ENCODE results near the gene ZNF804A.

- TF ChIP-seq MXI1 (IDR thresholded peaks at IDR 0.05; ENCODE audit: borderline replicate concordance, low read depth, low read length) = no peak
- TF ChIP-seq CTCF (conservative IDR thresholded peaks at IDR 0.05; ENCODE audit: low read depth, low read length) = no peak
- no peak for TF ChIP-seq NFE2L2 (IDR thresholded peaks at IDR 0.05; ENCODE audit: low read depth, low read length)
- TF ChIP-seq RAD21 (IDR thresholded peaks at IDR 0.05; ENCODE audit: low read length) = no peak
- TF ChIP-seq MAFK (IDR thresholded peaks at IDR 0.05; ENCODE audit: low read depth, low read length) = no peak
- TF ChIP-seq FOS (IDR thresholded peaks at IDR 0.05; ENCODE audit: low read depth, low read length) = no peak
- no peak for TF ChIP-seq SMC3 (IDR thresholded peaks at IDR 0.05; ENCODE audit: low read depth, low read length)
- no peak for TF ChIP-seq POLR2A (IDR thresholded peaks at IDR 0.05; ENCODE audit: low read depth, low read length)
- TF ChIP-seq MAZ (IDR thresholded peaks at IDR 0.05; ENCODE audit: borderline replicate concordance, low read depth, low read length) = no peak
- TF ChIP-seq BHLHE40 (IDR thresholded peaks at IDR 0.05; ENCODE audit: low read depth, low read length) = no peak
- TF ChIP-seq CHD1 (IDR thresholded peaks at IDR 0.05; ENCODE audit: low read depth, low read length) = no peak
Measured at GRCh38 chr2:184780944-184781343, 182.6 kb downstream of the ZNF804A start.
